ENCODE results near the gene PPP5C. TPM values are rescaled to one million over a fixed set of nuclear protein-coding genes. Genes with fewer than 3 reads are reported as not detected.

The PPP5C gene
- total and polyA plus RNA-seq, 2 of the 8 experiments (the other 6 are each of a cell fraction or from before 2014, with no cell fraction given): 112 to 156 TPM

GRCh38 chr19:46413262-46414031 lies 66.6 kb downstream of the PPP5C start, which contains the start of gene CCDC8 (continued):
- TF ChIP-seq CHD7 (IDR thresholded peaks at IDR 0.05; ENCODE audit: insufficient replicate concordance, low read length): no peak
- no peak; the same call in 1 of the 2 replicates for TF ChIP-seq MAFK (IDR thresholded peaks at IDR 0.05; ENCODE audit: low read depth, low read length)
- TF ChIP-seq SIN3A (conservative IDR thresholded peaks at IDR 0.05 in 1 of 2, IDR thresholded peaks at IDR 0.05 in 1 of 2; ENCODE audit: low read depth in 1 of 2, low read length in 2 of 2): peak; percentile 64 to 85; a peak in 2 of 4 replicates
- TF ChIP-seq TAF1 (IDR thresholded peaks at IDR 0.05; ENCODE audit: low read depth, low read length): peak; percentile 82
- no peak for TF ChIP-seq TAF7 (optimal IDR thresholded peaks at IDR 0.05; ENCODE audit: borderline replicate concordance, low read depth, low read length)
- TF ChIP-seq ASH2L (IDR thresholded peaks at IDR 0.05; ENCODE audit: low read length): peak; percentile 73

Measured in H1 (cell line).